Left lung (tissue), 10 donors: ENCODE measurements around the gene TLR7. TPM values are rescaled to one million over a fixed set of nuclear protein-coding genes. Genes with fewer than 3 reads are reported as not detected.

Experiments
- ATAC-seq: fragments of 200-7000 bp; cut with Tn5 transposase; one replicate; pipeline ENCODE4 v1.9.1; 2020; ENCODE audit warnings: moderate library complexity
- DNase-seq, 4 donors: peaks; one replicate each; pipeline ENCODE4 v3.0.0-alpha.2; 2013 to 2020
- H3K27ac ChIP-seq, 2 donors: fragments of 200-600 bp; sonication (generic) in 1 of 2; one replicate each; pipeline versions ENCODE4 v1.5.0 to v1.8.0; 2020 to 2021
- H3K27me3 ChIP-seq, 2 donors: fragments of 200-600 bp; sonication (generic) in 1 of 2; one replicate each; pipeline versions ENCODE4 v1.5.0 to v1.8.0; 2020 to 2021
- H3K36me3 ChIP-seq, 2 donors: fragments of 200-600 bp; sonication (generic) in 1 of 2; one replicate each; pipeline versions ENCODE4 v1.5.0 to v1.8.0; 2020 to 2021
- H3K4me1 ChIP-seq, 2 donors: fragments of 200-600 bp; one replicate each; pipeline ENCODE4 v1.8.0; 2021
- H3K4me3 ChIP-seq, 2 donors: fragments of 200-600 bp; sonication (generic) in 1 of 2; one replicate each; pipeline versions ENCODE4 v1.5.0 to v1.8.0; 2020 to 2021; ENCODE audit warnings: mild to moderate bottlenecking in 1 of 2
- H3K9me3 ChIP-seq, 2 donors: fragments of 200-600 bp; sonication (generic) in 1 of 2; one replicate each; pipeline versions ENCODE4 v1.5.0 to v1.8.0; 2020 to 2021
- intact Hi-C, 2 donors: fragments of 100-400 bp; cut with DNase I; formaldehyde crosslinking; loops; one replicate each; pipeline versions ENCODE4 v1.11.2 to v1.14.2; 2022
- polyA plus RNA-seq, 6 donors: library from polyadenylated mRNA; unstranded; fragments of 120-200 nt; gene quantifications; one replicate each; pipeline ENCODE4 v1.2.1, GENCODE V29; 2013; ENCODE audit not compliant: insufficient read length in 6 of 6
- total RNA-seq, 2 donors: library from RNA; stranded (reverse); fragmentation: NEBNext Ultra II Directional; extraction: Animal tissue kit (Norgen Biotek cat#: 25700); gene quantifications; one replicate each; pipeline ENCODE4 v1.2.1, GENCODE V29; 2021
- TF ChIP-seq, protein P1 (sequence below), 2 donors: fragments of 200-600 bp; sonication (generic) in 1 of 2; IDR thresholded peaks; one replicate each; pipeline versions ENCODE4 v1.5.0 to v1.8.0; 2021; ENCODE audit warnings: antibody characterized with exemption in 2 of 2
- donor health status: DM: no; HTN: yes; CAD: no.
- donor health status: DM: no; HTN: no; CAD: no.

TLR7 gene
- total and polyA plus RNA-seq, 8 donors: 0.84 to 3.4 (median 1.3) TPM

DNA sequence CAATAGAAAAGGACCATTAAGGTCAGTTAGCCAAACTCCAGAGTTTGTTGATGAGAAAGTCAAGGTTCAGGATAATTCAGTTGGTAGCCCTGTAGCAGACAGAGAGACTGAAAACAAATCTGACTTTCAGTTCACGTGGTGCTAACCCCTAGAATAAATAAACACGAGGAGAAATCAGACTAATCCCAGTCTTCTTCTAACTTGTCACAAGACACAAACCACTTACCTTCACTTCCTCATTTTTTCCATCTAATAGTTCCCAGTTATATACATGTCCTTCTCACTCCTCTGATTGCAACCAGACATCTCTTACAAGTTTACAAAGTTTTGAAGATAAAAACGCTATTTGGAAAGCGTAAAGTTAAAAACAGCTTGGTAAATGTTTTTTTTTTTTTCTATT, 7.7 kb downstream of the TLR7 start:
- H3K27me3 ChIP-seq: no peaks in the 10 kb centered on the region
- H3K4me3 ChIP-seq: no peak overlapping the region
- H3K36me3 ChIP-seq: no peaks in the 10 kb centered on the region
- H3K4me1 ChIP-seq: peaks cover 0 to 5% of the 10 kb centered on the region in 2 donors
- H3K9me3 ChIP-seq: no peaks in the 10 kb centered on the region
- no peak for DNase-seq
- intact Hi-C loops: no loop called here
- no peak overlapping the region for H3K27ac ChIP-seq
- TF ChIP-seq, protein P1, sequence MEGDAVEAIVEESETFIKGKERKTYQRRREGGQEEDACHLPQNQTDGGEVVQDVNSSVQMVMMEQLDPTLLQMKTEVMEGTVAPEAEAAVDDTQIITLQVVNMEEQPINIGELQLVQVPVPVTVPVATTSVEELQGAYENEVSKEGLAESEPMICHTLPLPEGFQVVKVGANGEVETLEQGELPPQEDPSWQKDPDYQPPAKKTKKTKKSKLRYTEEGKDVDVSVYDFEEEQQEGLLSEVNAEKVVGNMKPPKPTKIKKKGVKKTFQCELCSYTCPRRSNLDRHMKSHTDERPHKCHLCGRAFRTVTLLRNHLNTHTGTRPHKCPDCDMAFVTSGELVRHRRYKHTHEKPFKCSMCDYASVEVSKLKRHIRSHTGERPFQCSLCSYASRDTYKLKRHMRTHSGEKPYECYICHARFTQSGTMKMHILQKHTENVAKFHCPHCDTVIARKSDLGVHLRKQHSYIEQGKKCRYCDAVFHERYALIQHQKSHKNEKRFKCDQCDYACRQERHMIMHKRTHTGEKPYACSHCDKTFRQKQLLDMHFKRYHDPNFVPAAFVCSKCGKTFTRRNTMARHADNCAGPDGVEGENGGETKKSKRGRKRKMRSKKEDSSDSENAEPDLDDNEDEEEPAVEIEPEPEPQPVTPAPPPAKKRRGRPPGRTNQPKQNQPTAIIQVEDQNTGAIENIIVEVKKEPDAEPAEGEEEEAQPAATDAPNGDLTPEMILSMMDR (IDR thresholded peaks at IDR 0.05): no peak
- ATAC-seq: no peak

DNA sequence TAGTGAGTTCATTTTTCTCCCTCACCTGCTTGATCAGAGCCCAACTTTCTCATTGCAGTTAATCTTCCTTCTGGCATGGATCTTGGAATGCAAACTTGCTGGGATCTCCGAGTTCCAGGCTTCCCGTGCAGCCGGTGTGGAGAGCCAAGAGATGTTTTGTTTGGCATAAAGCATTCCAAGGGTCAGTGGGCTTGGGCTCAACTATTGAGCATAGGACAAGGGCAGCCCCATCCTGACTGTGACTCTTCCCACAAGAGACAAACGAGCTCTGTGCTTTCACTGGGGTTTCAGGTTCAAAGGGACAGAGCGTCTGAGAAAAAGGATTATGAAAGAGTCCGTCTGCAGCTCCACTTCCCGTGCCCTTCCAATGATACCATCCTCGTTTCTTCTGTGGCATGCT, 10.5 kb downstream of the TLR7 start:
- intact Hi-C loops: no loop called here
- peaks cover 0 to 5% of the 10 kb centered on the region in 2 donors for H3K4me1 ChIP-seq
- TF ChIP-seq, protein P1 (IDR thresholded peaks at IDR 0.05): no peak
- ATAC-seq: no peak
- H3K27ac ChIP-seq: no peak overlapping the region
- H3K9me3 ChIP-seq: no peaks in the 10 kb centered on the region
- DNase-seq: no peak
- H3K4me3 ChIP-seq: no peak overlapping the region
- no peaks in the 10 kb centered on the region for H3K36me3 ChIP-seq
- no peaks in the 10 kb centered on the region for H3K27me3 ChIP-seq

GRCh38 chrX:12878536-12878935, 11.7 kb downstream of the TLR7 start:
- H3K36me3 ChIP-seq: no peaks in the 10 kb centered on the region
- TF ChIP-seq, protein P1 (IDR thresholded peaks at IDR 0.05): no peak
- H3K4me3 ChIP-seq: no peak overlapping the region
- ATAC-seq (no peak), DNase-seq (no peak)
- intact Hi-C loops: no loop called here
- peaks cover 0 to 5% of the 10 kb centered on the region in 2 donors for H3K4me1 ChIP-seq
- H3K27me3 ChIP-seq: no peaks in the 10 kb centered on the region
- H3K27ac ChIP-seq: no peak overlapping the region
- H3K9me3 ChIP-seq: no peaks in the 10 kb centered on the region

DNA sequence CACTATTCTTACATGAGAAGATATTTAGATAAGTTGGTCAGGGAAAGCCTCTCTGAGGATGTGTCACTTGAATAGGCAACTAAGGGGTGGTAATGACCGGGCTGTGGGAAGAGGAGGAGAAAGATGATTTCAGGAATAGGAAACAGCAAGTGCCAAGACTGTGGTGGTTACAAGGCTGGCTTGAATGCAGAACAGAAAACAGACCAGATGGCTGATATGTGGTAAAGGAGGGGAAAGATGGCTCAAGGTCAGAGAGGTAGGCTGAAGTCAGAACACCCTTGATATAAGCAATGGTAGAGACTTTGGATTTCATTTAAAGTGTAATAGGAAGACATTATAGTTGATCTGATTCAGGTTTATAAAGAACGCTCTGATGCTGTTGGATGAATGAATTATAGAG, 15.0 kb downstream of the TLR7 start:
- no peaks in the 10 kb centered on the region for H3K4me1 ChIP-seq
- no peak overlapping the region for H3K4me3 ChIP-seq
- H3K36me3 ChIP-seq: no peaks in the 10 kb centered on the region
- H3K9me3 ChIP-seq: no peaks in the 10 kb centered on the region
- intact Hi-C loops: no loop called here
- no peak for ATAC-seq
- TF ChIP-seq, protein P1 (IDR thresholded peaks at IDR 0.05): no peak
- H3K27ac ChIP-seq: no peak overlapping the region
- DNase-seq: no peak
- H3K27me3 ChIP-seq: no peaks in the 10 kb centered on the region

DNA sequence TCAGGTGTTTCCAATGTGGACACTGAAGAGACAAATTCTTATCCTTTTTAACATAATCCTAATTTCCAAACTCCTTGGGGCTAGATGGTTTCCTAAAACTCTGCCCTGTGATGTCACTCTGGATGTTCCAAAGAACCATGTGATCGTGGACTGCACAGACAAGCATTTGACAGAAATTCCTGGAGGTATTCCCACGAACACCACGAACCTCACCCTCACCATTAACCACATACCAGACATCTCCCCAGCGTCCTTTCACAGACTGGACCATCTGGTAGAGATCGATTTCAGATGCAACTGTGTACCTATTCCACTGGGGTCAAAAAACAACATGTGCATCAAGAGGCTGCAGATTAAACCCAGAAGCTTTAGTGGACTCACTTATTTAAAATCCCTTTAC, 18.6 kb downstream of the TLR7 start:
- no peaks in the 10 kb centered on the region for H3K27me3 ChIP-seq
- no peak overlapping the region for H3K4me3 ChIP-seq
- peaks cover 0 to under 1% of the 10 kb centered on the region in 2 donors for H3K4me1 ChIP-seq
- intact Hi-C loops: no loop called here
- DNase-seq: no peak
- no peaks in the 10 kb centered on the region for H3K9me3 ChIP-seq
- TF ChIP-seq, protein P1 (IDR thresholded peaks at IDR 0.05): no peak
- no peaks in the 10 kb centered on the region for H3K36me3 ChIP-seq
- no peak overlapping the region for H3K27ac ChIP-seq
- ATAC-seq: no peak
